Activated CD8-positive, alpha-beta memory T cell treated with anti-CD3 and anti-CD28 coated beads, Interleukin-2, amount 50 U/mL, for 24 hours (primary cell): ENCODE data around the gene SLC15A1.
A peak's percentile ranks its signal among the peaks of the same experiment; 100 is the strongest.

ENCODE experiments used
- DNase-seq: peaks from one replicate; pipeline ENCODE4 v3.0.0-alpha.2; 2020; ENCODE audit errors: extremely low read depth

The SLC15A1 gene

DNA sequence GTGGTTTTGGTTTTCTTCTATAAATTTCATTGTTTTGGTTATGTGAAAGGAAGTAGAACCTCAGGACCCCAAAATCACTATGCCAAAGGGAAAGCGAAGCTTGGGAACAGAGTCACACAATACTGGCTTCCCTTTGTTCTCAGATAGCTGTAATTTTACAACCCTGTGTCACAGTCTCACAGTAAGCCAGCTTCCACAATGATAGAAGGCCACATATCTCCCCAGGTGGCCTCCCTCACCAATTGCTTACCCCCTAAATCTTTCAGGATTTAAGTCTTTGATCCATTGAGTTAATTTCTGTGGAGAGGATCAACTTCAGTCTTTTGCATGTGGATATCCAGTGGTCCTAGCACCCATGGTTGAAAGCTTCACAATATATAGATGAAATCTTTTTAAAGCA lies 58.7 kb downstream of the SLC15A1 start:
- no peak for DNase-seq

DNA sequence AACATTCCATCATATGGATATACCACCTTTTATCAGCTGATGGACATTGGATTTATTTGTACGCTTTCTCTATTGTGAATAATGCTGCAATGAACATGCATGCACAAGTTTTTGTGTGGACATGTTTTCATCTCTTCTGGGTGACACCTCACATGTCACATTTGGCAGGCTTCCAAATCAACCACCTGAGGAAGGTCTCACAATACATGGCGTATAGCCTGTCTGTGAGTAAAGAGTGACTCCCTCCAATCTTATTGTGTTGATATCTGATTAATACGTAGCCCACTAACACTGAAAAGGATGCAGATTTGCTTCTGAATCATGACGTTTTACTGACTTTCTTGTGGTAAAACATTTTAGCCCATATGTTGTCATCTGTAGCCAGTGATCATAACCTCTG lies 61.1 kb downstream of the SLC15A1 start:
- DNase-seq, result no peak

DNA sequence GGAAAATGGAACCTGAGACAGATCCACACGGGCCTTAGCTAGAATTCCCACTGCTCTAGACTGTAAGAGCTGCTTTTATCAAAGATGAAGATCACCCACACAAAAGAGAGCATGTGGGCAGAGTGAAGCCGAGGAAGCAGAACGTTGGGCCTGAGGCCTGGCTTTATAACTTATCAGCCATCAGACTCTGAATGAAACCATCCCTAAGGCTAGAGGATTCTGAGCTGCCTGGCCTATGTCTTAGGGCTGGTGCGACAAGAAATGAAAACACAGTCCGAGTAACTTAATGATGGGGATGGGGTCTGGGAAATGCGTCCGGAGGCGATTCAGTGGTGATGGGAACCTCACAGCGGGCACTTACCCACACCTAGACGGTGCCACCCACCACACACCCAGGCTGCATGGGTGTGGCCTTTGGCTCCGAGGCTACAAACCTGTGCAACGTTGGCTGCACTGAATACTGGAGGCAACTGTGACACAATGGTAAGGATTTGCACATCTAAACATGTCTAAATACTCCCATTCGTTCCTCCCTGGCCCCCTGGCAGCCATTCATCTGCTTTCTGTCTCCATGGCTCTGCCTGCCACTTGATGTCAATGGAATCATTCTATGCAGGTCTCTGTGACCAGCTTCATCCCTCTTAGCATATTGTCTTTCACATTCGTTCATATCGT lies 62.0 kb downstream of the SLC15A1 start:
- no peak for DNase-seq

GRCh38 chr13:98689347-98689968 lies 63.0 kb downstream of the SLC15A1 start:
- DNase-seq, result no peak

DNA sequence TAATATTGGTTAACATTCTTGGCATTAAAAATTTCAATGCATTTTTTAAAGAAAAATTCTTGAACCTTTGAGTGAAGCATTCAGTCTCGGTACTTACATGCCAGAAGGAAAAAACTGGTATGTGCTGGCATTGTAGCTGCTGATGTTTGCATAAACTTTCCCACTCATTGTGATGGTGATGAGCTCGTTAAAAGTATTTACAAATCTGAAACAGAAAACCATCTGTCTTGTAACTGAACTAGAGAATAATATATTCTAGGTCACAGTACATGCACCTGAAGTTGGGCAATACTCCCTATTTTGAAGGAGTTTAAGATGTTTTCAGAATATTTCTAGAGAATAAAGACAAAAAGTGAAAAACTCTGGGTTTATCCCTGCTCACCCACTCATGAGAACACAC lies 64.1 kb downstream of the SLC15A1 start:
- no peak for DNase-seq

- DNase-seq, result no peak
These were observed 65.2 kb downstream of the SLC15A1 start for GRCh38 chr13:98687319-98687718.

DNA sequence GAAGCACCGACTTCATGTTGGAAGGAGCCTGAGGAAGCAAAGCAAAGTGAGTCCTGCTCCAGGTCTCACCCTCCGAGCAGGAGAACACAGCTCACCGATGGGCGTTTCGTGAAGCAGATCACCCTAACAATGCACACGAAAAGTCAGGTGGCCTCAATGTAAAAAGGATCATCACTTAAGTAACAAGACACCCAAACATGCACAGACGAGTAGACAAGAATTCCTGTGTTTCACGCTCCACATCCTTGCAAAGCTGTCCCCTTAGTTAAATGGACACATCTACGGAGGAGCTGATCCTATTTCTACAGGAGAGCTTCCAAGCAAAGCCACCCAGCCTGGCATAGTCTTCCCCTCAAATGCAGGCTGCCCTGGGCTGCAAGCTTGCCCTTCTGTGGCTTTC lies 66.2 kb downstream of the SLC15A1 start:
- no peak for DNase-seq

- DNase-seq, result no peak
These were observed 67.3 kb downstream of the SLC15A1 start for GRCh38 chr13:98685146-98685545.

DNA sequence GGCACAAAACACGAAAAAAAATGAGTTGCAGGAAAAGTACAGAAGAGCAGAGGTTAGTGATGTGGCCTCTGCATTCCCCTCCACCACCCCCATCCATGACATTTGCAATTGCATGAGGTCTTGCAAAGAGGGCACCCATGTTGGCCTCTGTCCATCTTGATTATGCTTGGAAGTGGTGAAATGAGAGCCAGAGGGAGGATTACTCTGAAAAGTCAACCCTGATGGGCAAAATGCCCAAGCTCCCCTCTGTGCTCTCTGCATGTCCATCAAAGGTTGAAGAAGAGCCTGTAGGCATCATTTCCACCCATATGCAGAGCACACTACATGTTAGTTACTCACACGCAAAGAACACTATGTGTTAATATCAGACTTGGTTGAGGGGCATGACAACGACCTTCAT lies 71.4 kb downstream of the SLC15A1 start:
- no peak for DNase-seq

- no peak for DNase-seq
These were observed 73.7 kb downstream of the SLC15A1 start for GRCh38 chr13:98678741-98679140.

- DNase-seq, result no peak
These were observed 75.1 kb downstream of the SLC15A1 start for GRCh38 chr13:98677398-98677797.

DNA sequence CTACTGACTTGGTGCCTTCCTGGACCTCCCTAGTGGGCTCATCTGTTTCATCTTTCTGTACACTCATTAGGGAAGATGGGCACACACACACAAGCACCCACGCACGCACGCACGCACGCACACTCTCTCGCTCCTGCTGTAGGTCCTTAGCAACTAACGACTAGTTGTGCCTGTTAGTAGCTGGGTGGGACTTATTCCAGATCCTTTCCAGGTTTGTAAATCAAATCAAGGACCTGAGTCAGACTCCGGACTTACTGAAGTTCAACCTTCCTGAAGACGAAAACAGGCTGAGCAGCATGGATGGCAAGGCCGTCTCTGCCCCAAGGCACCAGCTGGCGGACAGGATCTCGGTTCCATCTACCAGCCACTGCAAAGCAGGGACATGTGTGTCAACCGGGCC lies 76.2 kb downstream of the SLC15A1 start:
- no peak for DNase-seq

- no peak for DNase-seq
These were observed 76.6 kb downstream of the SLC15A1 start for GRCh38 chr13:98675837-98676236.

DNA sequence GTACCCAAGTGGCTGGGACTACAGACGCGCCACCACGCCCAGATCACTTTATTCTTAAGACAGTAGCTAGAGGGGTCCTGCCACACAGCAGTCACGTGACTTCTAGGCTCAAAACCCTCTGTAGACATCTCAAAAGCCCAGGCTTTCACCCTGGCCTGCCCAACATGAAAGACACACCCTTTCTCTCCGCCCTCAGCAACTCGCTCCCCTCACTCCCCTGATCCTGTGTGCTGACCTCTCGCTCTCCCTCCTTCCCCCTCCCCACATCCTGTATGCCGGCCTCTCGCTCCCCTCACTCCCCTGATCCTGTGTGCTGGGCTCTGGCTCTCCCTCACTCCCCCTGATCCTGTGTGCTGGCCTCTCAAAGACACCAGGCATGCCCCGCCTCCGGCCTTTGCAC lies 77.4 kb downstream of the SLC15A1 start:
- DNase-seq, result no peak

- DNase-seq, result peak; percentile 30
These were observed 79.4 kb downstream of the SLC15A1 start for GRCh38 chr13:98672947-98673613.

DNA sequence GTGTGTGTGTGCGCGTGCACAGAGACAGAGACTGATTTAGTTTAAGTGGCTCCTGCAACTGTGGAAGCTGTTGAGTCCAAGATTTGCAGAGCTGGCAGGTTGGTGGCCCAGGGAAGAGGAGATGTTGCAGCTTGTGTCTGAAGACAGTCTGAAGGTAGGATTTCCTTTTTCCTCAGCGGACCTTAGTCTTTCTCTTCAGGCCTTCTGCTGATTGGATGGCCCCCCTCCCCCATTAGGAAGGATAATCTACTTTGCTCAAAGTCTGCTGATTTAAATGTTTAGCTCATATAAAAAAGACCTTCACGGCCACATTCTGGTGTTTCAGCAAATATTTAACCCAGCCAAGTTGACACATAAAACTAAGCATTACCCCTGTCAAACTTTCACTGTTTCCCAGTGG lies 84.3 kb downstream of the SLC15A1 start:
- no peak for DNase-seq

DNA sequence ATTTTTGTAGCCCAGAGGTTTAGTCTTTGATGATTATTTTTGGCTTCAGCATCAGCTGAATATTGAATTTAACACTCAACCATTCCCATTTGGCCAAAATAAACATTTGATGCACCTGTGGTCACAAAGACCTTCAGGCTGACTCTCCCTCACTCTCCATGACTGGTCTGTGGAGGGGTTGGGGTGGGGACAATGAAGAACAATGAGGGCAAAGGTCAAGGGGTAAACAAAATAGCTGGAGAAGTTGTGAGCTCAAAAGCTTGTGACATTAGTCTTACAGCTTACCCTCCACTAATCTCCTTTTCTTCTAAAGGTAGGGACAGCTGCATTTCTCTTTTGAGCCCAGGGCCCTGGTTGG lies 86.9 kb downstream of the SLC15A1 start:
- no peak for DNase-seq

DNA sequence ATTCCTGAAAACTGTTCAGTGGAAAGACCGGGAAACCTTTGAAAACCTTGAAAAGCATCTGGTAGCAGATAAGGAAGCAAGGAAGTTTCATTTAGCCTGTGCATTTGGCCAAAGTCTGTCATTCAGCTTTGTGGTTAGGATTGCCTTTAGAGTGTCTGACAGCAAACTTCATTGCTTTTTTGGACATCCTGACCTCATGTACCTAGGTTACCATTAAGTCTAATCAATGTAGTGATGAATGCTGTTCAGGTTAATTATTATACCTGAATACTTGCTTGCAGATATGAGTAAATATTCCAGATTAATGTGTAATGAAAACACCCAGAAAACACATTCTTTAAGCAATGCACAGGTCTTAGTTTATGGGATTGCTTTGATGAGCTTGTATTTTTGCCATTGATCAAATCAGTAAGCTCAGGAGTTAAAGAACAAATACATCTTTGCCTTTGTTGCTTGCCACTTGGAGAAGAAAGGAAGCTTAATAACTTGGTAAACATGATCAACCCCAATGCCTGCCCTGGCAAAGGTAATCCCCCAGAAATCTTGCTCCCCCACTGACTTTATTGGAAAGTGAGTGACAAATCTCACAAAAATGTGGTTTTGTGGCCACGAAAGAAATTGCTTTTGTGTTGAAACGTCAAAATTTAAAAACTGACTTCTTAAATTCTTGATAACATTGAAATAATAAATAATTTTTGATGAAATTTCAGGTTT lies 87.4 kb downstream of the SLC15A1 start:
- no peak for DNase-seq

DNA sequence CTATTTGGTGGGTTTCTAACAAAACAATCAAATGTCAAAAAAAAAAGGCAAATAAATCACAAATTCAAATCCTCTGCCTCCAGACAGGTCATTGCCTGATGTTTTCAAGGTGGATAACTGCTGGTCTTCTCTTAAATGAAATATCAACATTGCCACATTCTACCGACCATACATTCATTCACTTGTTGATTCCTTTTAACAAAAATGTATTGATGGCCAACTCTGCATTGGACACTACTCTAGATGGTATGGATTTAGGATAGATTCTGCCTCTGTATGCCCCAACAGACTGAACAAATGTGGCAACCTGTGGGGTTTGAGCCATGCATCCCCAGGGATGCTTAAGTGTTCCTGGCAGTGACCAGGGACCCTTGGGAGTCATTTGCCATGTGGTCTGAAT lies 88.0 kb downstream of the SLC15A1 start:
- no peak for DNase-seq

DNA sequence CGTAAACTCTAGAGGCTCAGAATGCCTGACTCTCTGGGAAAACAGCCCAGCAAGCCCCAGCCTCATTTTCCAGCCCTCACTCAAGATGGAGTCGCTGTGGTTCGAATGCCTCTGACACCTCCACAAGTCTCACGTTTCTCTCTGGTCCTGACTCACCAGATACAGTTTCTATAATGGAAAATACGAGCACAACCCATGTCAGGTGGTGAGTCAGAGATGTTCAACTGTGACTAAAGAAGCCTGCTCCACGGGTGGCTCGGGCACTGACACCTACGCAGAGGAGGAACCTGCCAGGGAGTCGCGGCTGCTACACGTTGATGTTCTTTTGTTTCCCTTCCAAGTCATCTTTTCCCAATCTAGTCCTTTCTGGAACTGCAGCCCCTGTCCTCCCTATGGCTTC lies 88.4 kb downstream of the SLC15A1 start:
- DNase-seq, result peak; percentile 9

GRCh38 chr13:98658131-98658530 lies 94.3 kb downstream of the SLC15A1 start:
- no peak for DNase-seq

DNA sequence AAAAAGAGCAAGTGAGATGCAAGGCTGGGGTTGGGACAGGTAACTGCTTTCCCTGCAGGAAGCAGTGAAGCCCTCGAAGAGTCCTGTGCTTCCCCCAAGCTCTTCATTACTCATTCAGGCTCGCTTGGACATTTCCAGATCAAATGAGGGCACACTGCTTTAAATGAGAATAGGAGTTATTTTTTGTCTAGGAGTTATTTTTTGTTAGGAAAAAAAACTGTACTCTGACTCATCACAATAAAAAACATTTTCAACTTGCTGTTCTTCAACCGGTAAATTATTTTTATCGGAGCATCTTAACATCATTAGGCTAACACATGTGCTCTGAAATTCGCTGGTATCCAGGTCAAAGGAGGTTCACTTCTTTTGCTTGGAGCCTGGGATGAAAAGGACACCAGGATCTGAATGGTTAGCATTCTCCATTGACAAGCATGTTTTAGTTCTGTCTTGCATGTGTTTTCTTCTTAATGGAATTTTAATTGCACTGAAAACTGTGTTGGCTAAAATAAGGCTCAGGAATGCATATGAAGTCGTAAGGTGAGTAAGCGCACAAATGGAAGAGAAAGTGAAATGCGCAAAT lies 94.9 kb downstream of the SLC15A1 start:
- DNase-seq, result no peak
